ENCODE measurements around the gene TRMT10A. TPM values are rescaled to one million over a fixed set of nuclear protein-coding genes. Genes with fewer than 3 reads are reported as not detected.

TRMT10A gene
- total and polyA plus RNA-seq, 9 donors: 2.5 to 5.3 (median 3.1) TPM

GRCh38 chr4:99572527-99573240 lies 8.8 kb upstream of the TRMT10A start:
- WGBS, 3 donors: 12 to 47% (median 13%) methylated on average over 6 of the region's 6 CpGs
- H3K4me3 ChIP-seq: no peak overlapping the region
- peaks cover 1% of the 10 kb centered on the region for H3K4me1 ChIP-seq (ENCODE audit: insufficient read depth)
- TF ChIP-seq CTCF (IDR thresholded peaks at IDR 0.05) (no peak), POLR2A (IDR thresholded peaks at IDR 0.05) (no peak), EP300 (IDR thresholded peaks at IDR 0.05) (no peak)
- intact Hi-C loops (cut with DNase I): no loop called here
- no peak for DNase-seq
- no peaks in the 10 kb centered on the region for H3K9me3 ChIP-seq
- peak overlapping the region in 1 of 2 donors; percentile 15 for H3K27ac ChIP-seq
- H3K27me3 ChIP-seq: no peaks in the 10 kb centered on the region
- no peaks in the 10 kb centered on the region for H3K36me3 ChIP-seq

- DNase-seq: no peak
- no peak overlapping the region for H3K4me3 ChIP-seq
- no peak overlapping the region for H3K27ac ChIP-seq
- H3K4me1 ChIP-seq (ENCODE audit: insufficient read depth): peaks cover 1% of the 10 kb centered on the region
- no peaks in the 10 kb centered on the region for H3K9me3 ChIP-seq
- no peaks in the 10 kb centered on the region for H3K27me3 ChIP-seq
- TF ChIP-seq EP300 (IDR thresholded peaks at IDR 0.05) (no peak), CTCF (IDR thresholded peaks at IDR 0.05) (no peak), POLR2A (IDR thresholded peaks at IDR 0.05) (no peak)
- intact Hi-C loops (cut with DNase I): no loop called here
- WGBS, 3 donors: 30 to 58% (median 49%) methylated on average over 1 of the region's 1 CpG
- H3K36me3 ChIP-seq: no peaks in the 10 kb centered on the region
These were observed 8.0 kb upstream of the TRMT10A start for GRCh38 chr4:99571883-99572282.

- TF ChIP-seq CTCF (IDR thresholded peaks at IDR 0.05) (no peak), POLR2A (IDR thresholded peaks at IDR 0.05) (no peak), EP300 (IDR thresholded peaks at IDR 0.05) (no peak)
- H3K4me1 ChIP-seq (ENCODE audit: insufficient read depth): peaks cover 2% of the 10 kb centered on the region
- no peak overlapping the region for H3K27ac ChIP-seq
- H3K36me3 ChIP-seq: no peaks in the 10 kb centered on the region
- no peaks in the 10 kb centered on the region for H3K27me3 ChIP-seq
- DNase-seq: no peak
- H3K4me3 ChIP-seq: no peak overlapping the region
- no peaks in the 10 kb centered on the region for H3K9me3 ChIP-seq
- intact Hi-C loops (cut with DNase I): loop anchor here (5.0 to 10.0 kb wide), 6 partner anchors 80 to 387 kb away; partner anchors contain the start of genes LAMTOR3 (in 3 of the 4), DNAJB14 (in 1 of the 4) and H2AZ1 (in 1 of the 4)
These were observed 1.1 kb upstream of the TRMT10A start for GRCh38 chr4:99564921-99565320.

- TF ChIP-seq POLR2A (IDR thresholded peaks at IDR 0.05): no peak
- TF ChIP-seq CTCF (IDR thresholded peaks at IDR 0.05): no peak
- TF ChIP-seq EP300 (IDR thresholded peaks at IDR 0.05): no peak
- H3K27ac ChIP-seq: no peak overlapping the region
- no peaks in the 10 kb centered on the region for H3K36me3 ChIP-seq
- DNase-seq: no peak
- no peaks in the 10 kb centered on the region for H3K4me1 ChIP-seq (ENCODE audit: insufficient read depth)
- no peaks in the 10 kb centered on the region for H3K27me3 ChIP-seq
- 98 to 99% (median 99%) methylated on average over 2 of the region's 2 CpGs for WGBS, 3 donors
- intact Hi-C loops (cut with DNase I): no loop called here
- H3K4me3 ChIP-seq: no peak overlapping the region
- no peaks in the 10 kb centered on the region for H3K9me3 ChIP-seq
These were observed 11.0 kb downstream of the TRMT10A start for GRCh38 chr4:99552872-99553271.
